Loucy (cell line): ENCODE measurements around the gene SNRNP48.

Experiments
- H2AFZ ChIP-seq: fragments of 200-600 bp; sonication (generic); 2 replicates; pipeline ENCODE4 v1.6.0; 2016; ENCODE audit warnings: antibody characterized with exemption, mild to moderate bottlenecking, low read length, moderate library complexity
- H3F3A ChIP-seq: fragments of 200-600 bp; 2 replicates; pipeline ENCODE4 v1.6.0; 2016; ENCODE audit warnings: antibody characterized with exemption, low read depth, mild to moderate bottlenecking
- H3K27me3 ChIP-seq: fragments of 200-600 bp; sonication (generic); 2 replicates; pipeline ENCODE4 v1.6.1; 2014; ENCODE audit warnings: low read length, mild to moderate bottlenecking; ENCODE audit not compliant: insufficient read depth, poor library complexity, severe bottlenecking
- H3K36me3 ChIP-seq: fragments of 200-600 bp; sonication (generic); 2 replicates; pipeline ENCODE4 v1.6.1; 2016; ENCODE audit warnings: low read length; ENCODE audit not compliant: insufficient read depth
- H3K4me1 ChIP-seq: fragments of 200-600 bp; sonication (generic); 2 replicates; pipeline ENCODE4 v1.5.1; 2014; ENCODE audit warnings: low read length, mild to moderate bottlenecking; ENCODE audit not compliant: insufficient read depth, poor library complexity, severe bottlenecking
- H3K4me2 ChIP-seq: fragments of 200-600 bp; sonication (generic); 2 replicates; pipeline ENCODE4 v1.6.0; 2014; ENCODE audit warnings: antibody characterized with exemption, low read length, low read depth, mild to moderate bottlenecking; ENCODE audit not compliant: poor library complexity, severe bottlenecking
- H3K4me3 ChIP-seq: fragments of 200-600 bp; sonication (generic); 2 replicates; pipeline ENCODE4 v1.5.1; 2014; ENCODE audit warnings: low read length, mild to moderate bottlenecking, mixed read lengths; ENCODE audit not compliant: poor library complexity, severe bottlenecking
- H3K79me2 ChIP-seq: fragments of 200-600 bp; sonication (generic); 2 replicates; pipeline ENCODE4 v1.6.1; 2014; ENCODE audit warnings: low read length; ENCODE audit not compliant: insufficient read depth
- H3K9ac ChIP-seq: fragments of 200-600 bp; sonication (generic); 2 replicates; pipeline ENCODE4 v1.6.0; 2014; ENCODE audit warnings: mild to moderate bottlenecking, low read depth, low read length, moderate library complexity; ENCODE audit not compliant: poor library complexity, severe bottlenecking
- H3K9me2 ChIP-seq: fragments of 200-600 bp; sonication (generic); replicated peaks from 2 replicates; pipeline ENCODE4 v1.6.1; 2016; ENCODE audit warnings: low read depth, low read length, mixed read lengths
- H3K9me3 ChIP-seq: fragments of 200-600 bp; sonication (generic); 2 replicates; pipeline ENCODE4 v1.6.1; 2014; ENCODE audit warnings: mild to moderate bottlenecking, antibody characterized with exemption, low read length, low read depth; ENCODE audit not compliant: insufficient read depth
- H4K20me1 ChIP-seq: fragments of 200-600 bp; sonication (generic); 2 replicates; pipeline ENCODE4 v1.6.0; 2014; ENCODE audit warnings: antibody characterized with exemption, low read length, mild to moderate bottlenecking; ENCODE audit not compliant: insufficient read depth, poor library complexity, severe bottlenecking
- EZH2phosphoT487 ChIP-seq: fragments of 200-600 bp; IDR thresholded peaks from 2 replicates; pipeline ENCODE4 v1.6.1; 2018; ENCODE audit warnings: antibody characterized with exemption, mild to moderate bottlenecking, moderate library complexity, borderline replicate concordance
- TF ChIP-seq, protein P1 (sequence below): fragments of 200-600 bp; sonication (generic); conservative IDR thresholded peaks from 2 replicates; pipeline ENCODE4 v1.5.1; 2014; ENCODE audit warnings: mild to moderate bottlenecking, antibody characterized with exemption, low read length

SNRNP48 gene

DNA sequence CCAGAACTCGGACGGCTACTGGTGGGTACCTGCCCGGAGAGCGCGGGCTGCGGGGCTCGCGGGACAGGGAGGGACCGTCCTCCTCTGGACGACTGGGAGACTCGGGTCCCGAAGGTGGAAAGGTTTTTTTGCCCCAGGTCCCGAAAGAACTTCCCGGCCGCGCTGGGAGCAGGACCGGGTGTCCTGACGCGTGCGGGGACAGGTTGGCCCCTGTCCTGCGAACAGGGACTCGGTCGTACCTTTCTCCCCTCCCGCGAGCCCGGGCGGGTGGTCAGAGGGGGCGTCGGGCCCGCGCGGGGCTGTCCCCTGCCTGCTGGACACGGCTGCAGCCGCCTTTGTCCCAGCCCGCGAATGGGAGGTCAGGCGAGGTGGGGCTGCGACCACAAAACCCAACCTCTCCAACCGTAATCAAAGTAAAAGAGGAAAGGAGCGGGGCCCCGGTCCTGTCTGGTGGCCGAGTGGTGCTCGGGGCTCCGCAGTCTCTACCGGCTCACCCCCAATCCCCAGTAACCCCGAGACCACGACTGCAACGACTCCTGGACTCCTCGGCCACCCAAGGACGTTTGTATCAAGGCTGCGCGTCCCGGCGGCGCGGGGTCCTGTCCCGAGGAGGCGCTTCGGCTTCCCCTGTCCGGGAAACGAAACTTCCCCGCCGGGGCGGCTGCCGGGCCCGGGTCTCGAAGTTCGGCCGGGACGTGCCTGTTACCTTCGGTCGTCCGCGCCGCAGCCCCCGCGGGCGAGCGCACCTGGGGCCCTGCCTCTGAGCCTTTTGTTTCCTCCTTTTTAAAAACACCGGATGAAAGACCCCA, 47.7 kb upstream of the SNRNP48 start:
- Histone ChIP-seq H3K9ac (no peak overlapping the region), H3K79me2 (no peaks in the 10 kb centered on the region), H3K4me1 (no peaks in the 10 kb centered on the region), H3K4me2 (no peak overlapping the region), H4K20me1 (no peaks in the 10 kb centered on the region), H3K9me3 (no peaks in the 10 kb centered on the region), H3K4me3 (no peak overlapping the region), H3F3A (no peaks in the 10 kb centered on the region), H3K27me3 (no peaks in the 10 kb centered on the region), H3K9me2 (no peaks in the 10 kb centered on the region), H3K36me3 (no peaks in the 10 kb centered on the region), H2AFZ (no peak overlapping the region)
- no peak for TF ChIP-seq EZH2phosphoT487
- TF ChIP-seq, protein P1, sequence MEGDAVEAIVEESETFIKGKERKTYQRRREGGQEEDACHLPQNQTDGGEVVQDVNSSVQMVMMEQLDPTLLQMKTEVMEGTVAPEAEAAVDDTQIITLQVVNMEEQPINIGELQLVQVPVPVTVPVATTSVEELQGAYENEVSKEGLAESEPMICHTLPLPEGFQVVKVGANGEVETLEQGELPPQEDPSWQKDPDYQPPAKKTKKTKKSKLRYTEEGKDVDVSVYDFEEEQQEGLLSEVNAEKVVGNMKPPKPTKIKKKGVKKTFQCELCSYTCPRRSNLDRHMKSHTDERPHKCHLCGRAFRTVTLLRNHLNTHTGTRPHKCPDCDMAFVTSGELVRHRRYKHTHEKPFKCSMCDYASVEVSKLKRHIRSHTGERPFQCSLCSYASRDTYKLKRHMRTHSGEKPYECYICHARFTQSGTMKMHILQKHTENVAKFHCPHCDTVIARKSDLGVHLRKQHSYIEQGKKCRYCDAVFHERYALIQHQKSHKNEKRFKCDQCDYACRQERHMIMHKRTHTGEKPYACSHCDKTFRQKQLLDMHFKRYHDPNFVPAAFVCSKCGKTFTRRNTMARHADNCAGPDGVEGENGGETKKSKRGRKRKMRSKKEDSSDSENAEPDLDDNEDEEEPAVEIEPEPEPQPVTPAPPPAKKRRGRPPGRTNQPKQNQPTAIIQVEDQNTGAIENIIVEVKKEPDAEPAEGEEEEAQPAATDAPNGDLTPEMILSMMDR, result no peak

DNA sequence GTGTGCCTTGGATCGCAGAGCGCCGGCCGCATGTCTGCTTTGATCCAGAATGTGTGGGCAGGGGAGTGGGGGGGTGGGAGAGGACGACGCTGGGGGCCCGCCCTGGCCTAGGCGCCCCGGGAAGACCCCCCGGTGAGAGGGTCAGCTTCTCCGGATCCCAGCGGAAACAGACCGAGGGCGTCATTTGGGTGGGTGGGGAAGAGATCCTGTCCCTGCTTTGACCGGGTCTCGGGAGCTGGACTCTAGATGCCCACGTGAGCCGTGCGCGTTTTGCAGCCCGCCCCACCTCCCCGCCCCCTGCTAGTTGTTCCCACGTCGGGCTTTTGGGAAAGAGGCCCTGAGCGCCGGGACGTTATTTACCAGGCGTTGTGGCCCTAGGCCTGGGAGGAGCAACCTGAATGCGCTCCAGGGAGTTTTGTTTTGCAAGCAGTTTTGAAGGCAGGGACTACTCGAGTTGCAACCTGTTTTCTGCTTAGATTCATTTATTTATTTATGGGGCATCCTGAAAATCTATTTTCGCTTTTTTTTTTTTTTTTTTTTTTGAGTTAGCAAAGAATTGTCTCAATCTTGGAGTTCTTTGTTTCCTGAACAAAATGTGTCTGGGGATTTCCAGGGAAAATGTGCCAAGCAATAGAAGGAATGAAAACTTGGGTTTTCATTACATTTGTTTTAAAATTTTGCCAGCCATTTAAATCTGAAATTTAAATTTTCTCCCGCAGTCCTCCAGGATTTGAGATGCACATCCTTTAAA, 46.9 kb upstream of the SNRNP48 start:
- no peaks in the 10 kb centered on the region for H3K9me3 ChIP-seq
- no peaks in the 10 kb centered on the region for H3K27me3 ChIP-seq
- H3F3A ChIP-seq, result no peaks in the 10 kb centered on the region
- no peaks in the 10 kb centered on the region for H3K79me2 ChIP-seq
- no peak overlapping the region for H2AFZ ChIP-seq
- H3K9me2 ChIP-seq, result no peaks in the 10 kb centered on the region
- no peaks in the 10 kb centered on the region for H3K4me1 ChIP-seq
- TF ChIP-seq, protein P1, result no peak
- TF ChIP-seq EZH2phosphoT487, result no peak
- no peak overlapping the region for H3K9ac ChIP-seq
- no peaks in the 10 kb centered on the region for H4K20me1 ChIP-seq
- no peak overlapping the region for H3K4me3 ChIP-seq
- no peaks in the 10 kb centered on the region for H3K36me3 ChIP-seq
- H3K4me2 ChIP-seq, result no peak overlapping the region

DNA sequence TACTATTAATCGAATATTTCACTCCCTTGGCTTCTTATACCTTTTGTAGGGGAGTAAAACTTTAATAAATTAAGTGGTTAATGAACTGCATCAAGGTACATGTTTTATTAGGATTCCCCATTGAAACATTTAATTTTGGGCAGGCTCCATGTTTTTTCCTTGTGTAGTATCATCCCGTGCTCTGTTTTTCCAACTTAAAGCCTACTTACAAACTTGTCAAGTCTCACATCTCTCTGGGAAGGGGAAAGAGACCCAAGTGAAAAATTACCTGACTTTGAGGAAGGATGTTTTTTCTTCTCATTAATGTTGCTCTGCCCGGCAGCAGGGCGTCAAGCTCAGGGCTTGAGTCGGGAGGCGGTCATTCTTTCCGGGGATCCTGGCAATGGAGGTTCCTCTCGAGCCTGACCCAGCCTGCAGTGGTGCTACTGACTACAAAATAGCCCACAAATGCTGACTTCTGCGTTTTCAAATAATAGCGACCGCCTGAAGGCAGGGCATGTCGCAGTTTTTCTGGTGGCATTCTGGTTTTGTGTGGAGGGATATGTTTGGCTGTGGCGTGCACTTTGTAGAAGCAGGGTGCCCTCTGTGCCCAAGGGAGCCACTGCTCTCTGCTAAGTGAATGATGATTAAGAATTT, 46.1 kb upstream of the SNRNP48 start:
- TF ChIP-seq, protein P1, result no peak
- TF ChIP-seq EZH2phosphoT487, result no peak
- no peaks in the 10 kb centered on the region for H4K20me1 ChIP-seq
- H3F3A ChIP-seq, result no peaks in the 10 kb centered on the region
- H3K9ac ChIP-seq, result no peak overlapping the region
- no peaks in the 10 kb centered on the region for H3K4me1 ChIP-seq
- no peaks in the 10 kb centered on the region for H3K27me3 ChIP-seq
- H3K79me2 ChIP-seq, result no peaks in the 10 kb centered on the region
- H3K36me3 ChIP-seq, result no peaks in the 10 kb centered on the region
- H3K9me2 ChIP-seq, result no peaks in the 10 kb centered on the region
- H3K4me3 ChIP-seq, result no peak overlapping the region
- no peaks in the 10 kb centered on the region for H3K9me3 ChIP-seq
- H3K4me2 ChIP-seq, result no peak overlapping the region
- no peak overlapping the region for H2AFZ ChIP-seq
